Skeletal muscle cell (primary cell): ENCODE measurements around the gene ANKS1B.
A peak's percentile ranks its signal among the peaks of the same experiment; 100 is the strongest.

Experiments
- DNase-seq: peaks from one replicate; pipeline ENCODE4 v3.0.0-alpha.2; 2010; ENCODE audit warnings: low read depth
- H3K4me3 ChIP-seq: 2 replicates; pipeline ENCODE4 v1.5.1; 2011; ENCODE audit warnings: low read depth, mild to moderate bottlenecking, control low read depth, low read length, moderate library complexity

Gene ANKS1B

DNA sequence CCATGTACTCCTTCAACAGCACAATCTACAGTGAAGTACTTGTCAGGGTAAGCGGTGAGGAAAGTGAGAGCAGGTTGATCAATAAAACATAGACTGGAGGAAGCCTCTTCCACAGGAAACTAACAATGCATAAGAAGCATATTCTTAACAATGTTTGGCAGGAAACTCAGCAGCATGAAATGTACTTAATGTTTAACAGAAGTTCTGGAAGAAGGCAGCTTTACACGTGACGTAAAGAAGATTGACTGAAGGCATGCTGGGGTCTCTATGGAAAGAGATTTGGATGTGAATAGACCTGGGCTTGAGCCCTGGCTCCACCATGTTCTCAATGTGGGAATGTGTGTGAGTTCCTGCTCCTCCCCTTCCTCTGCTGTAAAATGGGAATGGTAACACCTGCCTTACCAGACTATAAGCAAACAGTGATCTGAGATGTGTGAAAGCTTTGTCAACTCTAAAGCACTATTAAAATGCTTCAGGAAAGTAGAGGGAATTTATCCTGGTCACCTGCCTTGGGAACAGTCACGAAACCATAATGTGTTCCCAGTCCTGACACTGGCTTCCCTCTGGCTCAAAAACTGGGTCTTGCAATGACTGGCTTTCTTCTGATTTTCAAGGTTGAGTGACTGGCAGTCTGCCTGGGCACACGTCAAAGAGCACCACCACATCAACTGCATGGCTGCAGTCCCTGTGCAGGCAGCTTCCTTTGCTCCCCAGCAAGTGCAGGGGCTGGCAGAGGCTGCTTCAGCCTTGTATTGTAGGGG, 955.0 kb downstream of the ANKS1B start:
- H3K4me3 ChIP-seq = no peak overlapping the region
- no peak for DNase-seq

DNA sequence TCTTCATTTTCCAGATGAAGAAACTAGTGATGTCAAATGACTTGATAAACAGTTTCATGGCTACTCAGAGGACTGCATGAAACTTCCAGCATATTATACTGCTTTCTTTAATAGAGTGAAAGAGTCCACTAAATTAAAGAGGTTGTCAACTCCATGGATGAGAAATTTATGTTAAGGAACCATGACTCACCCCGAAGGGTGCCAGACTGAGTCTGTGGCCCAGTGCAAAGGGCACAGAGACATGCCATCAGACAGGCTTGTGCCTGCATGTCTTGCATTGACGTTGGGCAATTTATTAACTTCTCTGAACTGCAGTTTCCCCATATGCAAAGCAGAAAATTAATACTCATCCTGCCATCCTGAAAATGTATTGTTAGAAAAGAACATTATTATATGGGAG, 957.3 kb downstream of the ANKS1B start:
- no peak for DNase-seq
- no peak overlapping the region for H3K4me3 ChIP-seq

- no peak overlapping the region for H3K4me3 ChIP-seq
- DNase-seq = no peak
Observed at GRCh38 chr12:99027055-99027393, 957.7 kb downstream of the ANKS1B start.

DNA sequence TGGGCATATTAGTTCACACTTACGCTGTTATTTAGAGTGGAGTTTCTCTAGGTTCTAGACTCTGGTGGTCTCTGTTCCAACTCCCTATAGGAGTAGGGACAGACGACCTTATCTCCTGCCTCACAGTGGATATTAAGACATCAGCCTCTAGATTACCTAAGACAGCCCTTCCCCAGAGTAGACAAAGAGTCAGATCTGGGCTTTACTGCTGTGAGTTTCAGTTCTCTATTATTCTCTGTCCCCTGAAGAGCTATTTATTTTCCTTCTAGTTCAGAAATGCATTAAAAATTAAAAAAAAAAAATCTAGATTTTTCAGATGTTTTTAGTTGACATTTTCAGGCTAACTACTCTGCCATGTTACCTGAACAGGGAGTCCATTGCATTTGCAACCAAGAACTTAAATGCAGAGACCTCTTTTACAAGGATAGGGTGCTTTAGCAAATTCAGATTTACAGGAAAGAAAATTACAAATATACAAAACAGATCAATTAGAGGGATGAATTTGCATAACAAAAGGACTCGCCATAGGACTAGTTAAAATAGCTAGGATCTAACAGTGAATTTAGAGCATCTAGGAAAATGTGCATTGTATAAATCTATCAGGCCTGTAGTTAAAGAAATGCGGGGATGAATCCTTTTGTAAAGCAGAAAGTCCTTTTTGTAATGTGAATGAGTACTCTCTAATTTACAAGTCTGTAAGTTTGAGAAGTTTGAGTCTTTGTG, 958.2 kb downstream of the ANKS1B start:
- DNase-seq = no peak
- no peak overlapping the region for H3K4me3 ChIP-seq

GRCh38 chr12:99024870-99025269, 959.9 kb downstream of the ANKS1B start:
- H3K4me3 ChIP-seq = no peak overlapping the region
- no peak for DNase-seq

- no peak overlapping the region for H3K4me3 ChIP-seq
- DNase-seq = no peak
Observed at GRCh38 chr12:99024191-99024590, 960.5 kb downstream of the ANKS1B start.

- no peak overlapping the region for H3K4me3 ChIP-seq
- DNase-seq = no peak
Observed at GRCh38 chr12:99020871-99021270, 963.9 kb downstream of the ANKS1B start.

DNA sequence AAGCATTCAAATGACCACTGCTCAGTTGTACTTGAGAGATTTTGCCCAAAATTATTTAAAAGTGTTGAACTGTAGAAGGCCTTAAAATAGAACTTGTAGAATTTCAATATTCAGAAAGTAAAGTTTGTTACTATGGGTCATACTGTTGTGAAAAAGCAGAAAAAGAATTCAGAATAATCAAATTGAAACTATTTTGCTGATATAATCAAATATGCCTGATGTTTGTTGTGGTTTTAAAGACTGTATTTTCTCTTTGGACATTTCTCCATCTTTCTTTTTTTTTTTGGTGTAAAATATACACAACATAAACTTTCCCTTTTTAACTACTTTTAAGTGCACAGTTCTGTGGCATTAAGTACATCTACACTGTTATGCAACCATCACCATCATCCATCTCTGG, 964.9 kb downstream of the ANKS1B start:
- DNase-seq = no peak
- no peak overlapping the region for H3K4me3 ChIP-seq

DNA sequence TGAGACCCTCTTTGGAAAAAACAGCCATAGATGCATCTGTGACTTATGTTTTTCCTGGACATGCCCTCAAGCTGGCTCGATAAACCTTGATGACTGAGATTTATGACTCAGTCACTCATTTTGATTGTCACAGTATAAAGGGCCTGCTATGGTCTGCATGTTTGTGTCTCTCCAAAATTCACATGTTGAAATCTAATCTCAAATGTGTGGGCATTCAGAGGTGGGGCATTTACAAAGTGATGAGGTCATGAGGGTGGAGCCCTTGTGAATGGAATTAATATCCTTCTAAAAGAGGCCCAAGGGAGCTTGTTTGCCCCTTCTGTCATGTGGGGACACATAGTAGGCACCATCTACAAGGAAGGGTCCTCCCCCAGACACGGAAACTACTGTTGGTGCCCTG, 966.8 kb downstream of the ANKS1B start:
- H3K4me3 ChIP-seq = no peak overlapping the region

DNA sequence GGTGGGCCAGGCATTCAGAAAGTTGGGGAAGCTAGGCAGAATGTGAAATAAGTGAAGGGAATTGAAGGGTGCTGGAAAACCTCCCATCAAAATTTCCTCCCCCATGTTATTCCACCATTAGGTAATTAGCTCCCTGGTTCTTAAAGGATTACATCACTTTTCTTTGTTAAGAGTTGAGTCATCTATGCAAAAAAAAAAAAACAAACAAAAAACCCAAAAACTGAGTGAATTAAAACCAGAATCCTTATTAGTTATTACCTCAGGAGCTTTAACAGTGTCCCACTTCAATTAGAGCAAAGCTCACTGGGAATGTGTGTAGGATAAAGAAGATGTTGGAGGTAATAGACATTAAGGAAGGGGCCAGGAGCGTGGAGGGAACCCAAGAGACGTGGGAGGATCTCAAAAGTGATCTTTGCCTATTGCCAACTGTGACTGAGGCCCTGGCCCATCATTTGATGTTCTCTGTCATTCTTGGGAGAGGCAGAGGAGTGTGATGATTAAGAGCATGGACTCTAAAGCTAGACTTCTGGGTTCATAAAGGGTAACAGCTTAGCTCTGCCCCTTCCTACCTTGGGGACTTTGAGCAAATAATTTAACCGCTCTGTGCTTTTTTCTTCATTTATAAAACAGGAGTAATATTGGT, 975.0 kb downstream of the ANKS1B start:
- DNase-seq = no peak
- no peak overlapping the region for H3K4me3 ChIP-seq

More for the DNA sequence above, 966.8 kb downstream of the ANKS1B start:
- DNase-seq = no peak

DNA sequence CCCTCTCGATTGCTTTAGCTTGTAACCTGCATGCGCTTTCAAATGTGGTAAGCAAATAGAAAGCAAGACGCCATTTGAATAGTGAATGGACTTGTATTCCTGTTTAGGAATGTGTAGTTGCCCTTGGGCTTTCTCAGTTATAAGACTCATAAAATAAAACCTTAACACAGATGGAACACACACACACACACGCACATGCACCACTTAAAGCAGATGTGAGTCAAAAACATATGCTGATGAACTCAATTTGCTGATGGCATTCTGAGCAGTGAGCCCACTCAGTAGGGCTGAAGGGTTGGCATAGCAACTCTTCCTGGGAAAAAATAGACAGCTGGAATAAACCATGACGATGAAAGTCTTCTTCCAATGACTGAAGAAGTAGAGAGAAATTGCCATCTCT, 979.1 kb downstream of the ANKS1B start:
- no peak overlapping the region for H3K4me3 ChIP-seq
- DNase-seq = no peak

DNA sequence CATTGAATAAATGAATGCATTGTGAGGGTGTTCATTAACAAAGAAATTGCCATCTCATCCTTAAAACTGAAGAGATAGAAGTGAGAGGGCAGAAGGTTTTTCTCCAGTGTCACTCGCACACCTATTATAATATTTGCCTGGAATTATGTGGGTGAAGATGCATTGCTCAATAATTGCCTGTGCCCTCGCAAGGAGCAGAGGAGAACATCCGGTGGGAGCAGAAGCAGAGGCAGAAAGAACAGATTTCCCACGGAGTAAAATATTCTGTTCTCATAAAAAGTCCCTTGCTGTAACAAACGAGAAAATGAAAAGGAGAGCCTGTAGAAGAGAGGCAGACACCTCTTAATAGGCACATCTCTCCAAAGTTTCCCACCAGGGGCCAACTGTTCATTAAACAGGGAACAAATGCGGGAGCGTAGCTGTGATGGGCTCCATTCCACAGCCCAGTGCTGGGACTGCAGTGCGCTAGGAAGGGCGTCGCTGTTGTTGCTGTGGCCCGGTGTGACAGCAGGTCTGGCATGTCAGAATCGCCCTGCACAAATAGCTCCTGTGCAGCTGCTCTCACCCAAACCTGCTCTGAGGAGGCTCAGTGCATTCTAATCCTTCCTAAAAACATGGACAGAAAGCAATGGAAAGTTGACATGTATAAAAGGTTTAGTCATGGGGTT, 979.8 kb downstream of the ANKS1B start:
- DNase-seq = no peak
- H3K4me3 ChIP-seq = no peak overlapping the region

- DNase-seq = no peak
Observed at GRCh38 chr12:99002731-99003130, 982.0 kb downstream of the ANKS1B start.

GRCh38 chr12:99002156-99002555, 982.6 kb downstream of the ANKS1B start:
- no peak for DNase-seq
- H3K4me3 ChIP-seq = no peak overlapping the region

More at GRCh38 chr12:99002731-99003130, 982.0 kb downstream of the ANKS1B start:
- no peak overlapping the region for H3K4me3 ChIP-seq

GRCh38 chr12:98999559-98999958, 985.2 kb downstream of the ANKS1B start:
- DNase-seq = no peak
- no peak overlapping the region for H3K4me3 ChIP-seq

DNA sequence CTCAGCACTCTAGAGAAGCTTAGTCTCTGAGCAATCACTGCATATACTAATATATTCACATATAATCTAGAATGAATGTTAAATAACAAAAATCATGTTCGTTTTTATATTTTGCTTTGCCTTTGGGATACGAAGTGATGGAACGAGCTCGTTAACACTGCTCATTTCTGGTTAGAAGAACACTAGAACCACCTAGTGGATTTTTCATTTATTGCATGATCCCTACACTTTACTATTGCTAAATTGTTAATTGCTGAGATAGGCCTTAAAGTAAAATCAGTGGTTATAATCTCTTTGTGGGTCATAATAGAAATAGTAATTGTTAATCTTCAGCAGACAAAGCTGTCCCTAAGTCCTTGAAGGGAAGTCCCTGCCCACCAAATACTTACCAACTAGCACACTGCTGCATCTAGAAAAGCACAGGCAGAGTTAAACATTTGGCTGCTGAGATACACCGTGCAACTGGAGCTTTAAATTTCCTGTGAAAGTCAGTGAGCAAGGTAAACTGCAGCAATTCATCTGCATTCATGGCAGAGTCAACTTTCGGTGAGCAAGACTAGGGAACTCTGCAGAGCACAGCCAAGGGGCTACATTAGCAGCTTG, 985.9 kb downstream of the ANKS1B start:
- peak; percentile 2 for DNase-seq

GRCh38 chr12:98997899-98998298, 986.8 kb downstream of the ANKS1B start:
- no peak overlapping the region for H3K4me3 ChIP-seq
- DNase-seq = no peak

More for the DNA sequence above, 985.9 kb downstream of the ANKS1B start:
- H3K4me3 ChIP-seq = no peak overlapping the region

- H3K4me3 ChIP-seq = no peak overlapping the region
- DNase-seq = no peak
Observed at GRCh38 chr12:98990648-98991047, 994.1 kb downstream of the ANKS1B start.

DNA sequence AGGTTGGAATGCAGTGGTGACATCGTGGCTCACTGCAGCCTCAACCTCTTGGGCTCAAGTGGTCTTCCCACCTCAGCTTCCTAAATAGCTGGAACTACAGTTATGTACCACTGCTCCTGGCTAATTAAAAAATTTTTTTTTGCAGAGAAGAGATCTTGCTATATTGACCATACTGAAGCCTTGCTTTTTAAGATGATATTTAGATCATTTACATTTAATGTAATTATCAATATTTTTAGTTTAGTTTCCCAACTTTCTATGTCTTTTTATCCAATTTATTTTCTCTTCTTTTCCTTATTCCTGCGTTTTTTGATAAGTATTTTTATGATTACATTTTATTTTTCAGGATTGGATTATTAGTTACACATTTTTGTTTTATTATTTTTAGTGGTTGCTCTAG, 999.6 kb downstream of the ANKS1B start:
- no peak for DNase-seq
- no peak overlapping the region for H3K4me3 ChIP-seq

GRCh38 chr12:98983647-98984046, 1001.1 kb downstream of the ANKS1B start:
- H3K4me3 ChIP-seq = no peak overlapping the region
- DNase-seq = no peak
